K562 (cell line): ENCODE results near the gene PPP1R14D. TPM values are rescaled to one million over a fixed set of nuclear protein-coding genes. Genes with fewer than 3 reads are reported as not detected.

Experiments used
- ETS2 ChIP-seq: IDR thresholded peaks from 2 replicates; pipeline ENCODE4 v1.6.1; 2016; ENCODE audit warnings: borderline replicate concordance, missing genetic modification characterization, mild to moderate bottlenecking, moderate library complexity, missing compliant biosample characterization; ENCODE audit not compliant: poor library complexity, severe bottlenecking
- FOXA1 ChIP-seq: fragments of 450-650 bp; IDR thresholded peaks from 2 replicates; pipeline ENCODE4 v1.6.1; 2016; ENCODE audit warnings: mild to moderate bottlenecking, borderline replicate concordance
- HNRNPH1 ChIP-seq: fragments of 200-400 bp; formaldehyde crosslinking; optimal IDR thresholded peaks from 2 replicates; pipeline ENCODE3; 2017; ENCODE audit warnings: low read depth, mild to moderate bottlenecking, low read length, moderate library complexity
- KAT7 ChIP-seq: sonication (generic); formaldehyde crosslinking; IDR thresholded peaks from 2 replicates; pipeline ENCODE4 v1.8.0; 2022; ENCODE audit warnings: missing genetic modification reagents, mild to moderate bottlenecking, borderline replicate concordance
- MCM5 ChIP-seq: fragments of 450-650 bp; IDR thresholded peaks from 2 replicates; pipeline ENCODE4 v1.6.1; 2016; ENCODE audit warnings: low read depth
- PHB ChIP-seq: fragments of 250-450 bp; sonication (Bioruptor Pico); IDR thresholded peaks from 2 replicates; pipeline ENCODE4 v1.5.0; 2021
- POLR2B ChIP-seq: fragments of 450-650 bp; IDR thresholded peaks from 2 replicates; pipeline ENCODE4 v1.6.1; 2018; ENCODE audit warnings: low read depth; ENCODE audit not compliant: partially characterized antibody
- POLR2G ChIP-seq: fragments of 200-400 bp; formaldehyde crosslinking; IDR thresholded peaks from 2 replicates; pipeline ENCODE4 v1.6.1; 2017; ENCODE audit warnings: low read depth, mild to moderate bottlenecking, antibody characterized with exemption, low read length, moderate library complexity
- TAF15 ChIP-seq: fragments of 200-400 bp; formaldehyde crosslinking; IDR thresholded peaks from 2 replicates; pipeline ENCODE4 v1.6.1; 2017; ENCODE audit warnings: mild to moderate bottlenecking, low read depth, low read length, moderate library complexity
- ZFX ChIP-seq: sonication (generic); formaldehyde crosslinking; IDR thresholded peaks from 2 replicates; pipeline ENCODE4 v1.8.0; 2022; ENCODE audit warnings: mild to moderate bottlenecking, missing genetic modification reagents, moderate library complexity
- ZNF165 ChIP-seq: fragments of 250-450 bp; sonication (Bioruptor Pico); IDR thresholded peaks from 2 replicates; pipeline ENCODE4 v1.4.0; 2020; ENCODE audit warnings: borderline replicate concordance
- ZNF23 ChIP-seq: fragments of 250-450 bp; sonication (Bioruptor Pico); IDR thresholded peaks from 2 replicates; pipeline ENCODE4 v1.4.0; 2020; ENCODE audit warnings: mild to moderate bottlenecking
- ZNF253 ChIP-seq: fragments of 250-450 bp; sonication (Bioruptor Pico); conservative IDR thresholded peaks from 2 replicates; pipeline ENCODE4 v1.6.1; 2021; ENCODE audit warnings: mild to moderate bottlenecking
- ZNF316 ChIP-seq: fragments of 450-650 bp; IDR thresholded peaks from 2 replicates; pipeline ENCODE4 v1.6.1; 2016
- ZNF395 ChIP-seq: fragments of 200-800 bp; sonication (Bioruptor generic); IDR thresholded peaks from 2 replicates; pipeline ENCODE4 v1.6.1; 2017; ENCODE audit warnings: missing genetic modification characterization, missing compliant biosample characterization
- ZNF766 ChIP-seq: fragments of 200-800 bp; sonication (Bioruptor generic); conservative IDR thresholded peaks from 2 replicates; pipeline ENCODE4 v1.6.1; 2016; ENCODE audit warnings: missing genetic modification characterization, missing compliant biosample characterization
- ZNF785 ChIP-seq: fragments of 250-450 bp; sonication (Bioruptor Pico); IDR thresholded peaks from 2 replicates; pipeline ENCODE4 v1.4.0; 2020; ENCODE audit warnings: mild to moderate bottlenecking
- polyA plus RNA-seq, 8 experiments: library from polyadenylated mRNA; depleted of rRNA in 4 of 8; stranded (reverse) in 5 of 8; unstranded in 3 of 8; fragments of >200 nt; fragmentation: Nextera tagmentation in 2 of 8; fragmentation: Illumina TruSeq in 1 of 8; extraction: Ambion mirVana in 2 of 8; extraction: Trizol in 1 of 8; gene quantifications; 2 replicates each; pipeline versions ENCODE4 v1.2.1 to v1.2.3, GENCODE V29; 2011 to 2014; ENCODE audit warnings: inconsistent platforms in 1 of 8, missing spikeins in 1 of 8
- total RNA-seq, 7 experiments: library from RNA; depleted of rRNA in 6 of 7; stranded (reverse); fragments of >200 nt in 6 of 7; fragmentation: Illumina TruSeq in 2 of 7; extraction: Trizol in 2 of 7; gene quantifications; 2 replicates each; pipeline versions ENCODE4 v1.2.1 to v1.2.3, GENCODE V29; 2011 to 2021; ENCODE audit warnings: low replicate concordance in 1 of 7
- TF ChIP-seq, protein P1 (sequence below), 2 experiments: fragments of 450-650 bp in 1 of 2; sonication (generic) in 1 of 2; formaldehyde crosslinking in 1 of 2; IDR thresholded peaks; 2 replicates each; pipeline versions ENCODE4 v1.7.1 to v1.9.0; 2016 to 2022; ENCODE audit warnings: inconsistent platforms in 1 of 2, mild to moderate bottlenecking in 1 of 2, missing genetic modification reagents in 1 of 2

Gene PPP1R14D
- total and polyA plus RNA-seq, 9 of the 15 experiments (the other 6 are each of a cell fraction or from before 2014, with no cell fraction given) = 0.11 to 0.18 TPM; not detected in 7

DNA sequence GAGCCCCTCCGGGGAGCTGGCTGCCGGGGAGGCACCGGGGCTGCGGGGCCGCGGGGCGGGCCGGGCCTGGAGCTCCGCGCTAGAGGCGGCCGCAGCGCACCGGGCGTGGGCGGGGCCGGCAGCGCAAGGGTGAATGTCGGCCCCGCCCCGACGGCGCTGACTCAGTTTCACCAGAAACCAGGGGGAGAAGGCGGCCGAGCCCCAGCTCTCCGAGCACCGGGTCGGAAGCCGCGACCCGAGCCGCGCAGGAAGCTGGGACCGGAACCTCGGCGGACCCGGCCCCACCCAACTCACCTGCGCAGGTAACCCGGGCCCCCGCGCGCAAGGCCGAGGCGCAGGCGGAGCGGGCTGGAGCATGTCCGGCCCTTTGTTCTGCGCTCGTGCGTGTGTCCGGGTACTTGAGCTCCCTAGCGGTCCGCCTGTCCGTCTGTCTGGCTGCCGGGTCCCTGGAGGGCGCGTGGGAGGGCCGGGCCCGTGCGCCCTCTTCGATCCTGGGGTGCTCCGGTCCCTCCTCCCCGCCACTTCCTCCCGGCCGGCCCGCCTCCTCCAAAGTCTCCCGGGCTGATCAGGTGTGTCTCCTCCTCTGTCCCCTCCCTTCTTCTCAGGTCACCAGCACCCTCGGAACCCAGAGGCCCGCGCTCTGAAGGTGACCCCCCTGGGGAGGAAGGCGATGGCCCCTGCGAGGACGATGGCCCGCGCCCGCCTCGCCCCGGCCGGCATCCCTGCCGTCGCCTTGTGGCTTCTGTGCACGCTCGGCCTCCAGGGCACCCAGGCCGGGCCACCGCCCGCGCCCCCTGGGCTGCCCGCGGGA, 15.6 kb upstream of the PPP1R14D start, which contains the start of gene SPINT1 (continued):
- TF ChIP-seq, protein P1, sequence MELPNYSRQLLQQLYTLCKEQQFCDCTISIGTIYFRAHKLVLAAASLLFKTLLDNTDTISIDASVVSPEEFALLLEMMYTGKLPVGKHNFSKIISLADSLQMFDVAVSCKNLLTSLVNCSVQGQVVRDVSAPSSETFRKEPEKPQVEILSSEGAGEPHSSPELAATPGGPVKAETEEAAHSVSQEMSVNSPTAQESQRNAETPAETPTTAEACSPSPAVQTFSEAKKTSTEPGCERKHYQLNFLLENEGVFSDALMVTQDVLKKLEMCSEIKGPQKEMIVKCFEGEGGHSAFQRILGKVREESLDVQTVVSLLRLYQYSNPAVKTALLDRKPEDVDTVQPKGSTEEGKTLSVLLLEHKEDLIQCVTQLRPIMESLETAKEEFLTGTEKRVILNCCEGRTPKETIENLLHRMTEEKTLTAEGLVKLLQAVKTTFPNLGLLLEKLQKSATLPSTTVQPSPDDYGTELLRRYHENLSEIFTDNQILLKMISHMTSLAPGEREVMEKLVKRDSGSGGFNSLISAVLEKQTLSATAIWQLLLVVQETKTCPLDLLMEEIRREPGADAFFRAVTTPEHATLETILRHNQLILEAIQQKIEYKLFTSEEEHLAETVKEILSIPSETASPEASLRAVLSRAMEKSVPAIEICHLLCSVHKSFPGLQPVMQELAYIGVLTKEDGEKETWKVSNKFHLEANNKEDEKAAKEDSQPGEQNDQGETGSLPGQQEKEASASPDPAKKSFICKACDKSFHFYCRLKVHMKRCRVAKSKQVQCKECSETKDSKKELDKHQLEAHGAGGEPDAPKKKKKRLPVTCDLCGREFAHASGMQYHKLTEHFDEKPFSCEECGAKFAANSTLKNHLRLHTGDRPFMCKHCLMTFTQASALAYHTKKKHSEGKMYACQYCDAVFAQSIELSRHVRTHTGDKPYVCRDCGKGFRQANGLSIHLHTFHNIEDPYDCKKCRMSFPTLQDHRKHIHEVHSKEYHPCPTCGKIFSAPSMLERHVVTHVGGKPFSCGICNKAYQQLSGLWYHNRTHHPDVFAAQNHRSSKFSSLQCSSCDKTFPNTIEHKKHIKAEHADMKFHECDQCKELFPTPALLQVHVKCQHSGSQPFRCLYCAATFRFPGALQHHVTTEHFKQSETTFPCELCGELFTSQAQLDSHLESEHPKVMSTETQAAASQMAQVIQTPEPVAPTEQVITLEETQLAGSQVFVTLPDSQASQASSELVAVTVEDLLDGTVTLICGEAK (IDR thresholded peaks at IDR 0.05) = 0 out of 2 replicates have a peak, but pooled peaks have one; percentile 23
- TF ChIP-seq, protein P1 (CRISPR knock-in tag; IDR thresholded peaks at IDR 0.05) = no peak
- TF ChIP-seq ZNF165 (CRISPR knock-in tag) (no peak), ZNF253 (CRISPR knock-in tag) (no peak), POLR2G (peak; percentile 64; the same call in 1 of the 2 replicates), PHB (CRISPR knock-in tag) (no peak), KAT7 (CRISPR knock-in tag) (no peak), ZNF785 (CRISPR knock-in tag) (no peak), MCM5 (no peak), ZNF23 (CRISPR knock-in tag) (no peak), ZFX (CRISPR knock-in tag) (peak; percentile 70), ETS2 (tag) (no peak), ZNF316 (no peak), FOXA1 (no peak), HNRNPH1 (no peak), ZNF395 (CRISPR knock-in tag) (no peak), TAF15 (no peak), ZNF766 (CRISPR knock-in tag) (no peak), POLR2B (no peak)
